Left lung (tissue), 10 donors: ENCODE results near the gene MARF1. TPM values are rescaled to one million over a fixed set of nuclear protein-coding genes. Genes with fewer than 3 reads are reported as not detected.
A peak's percentile ranks its signal among the peaks of the same experiment; 100 is the strongest.

Source experiments
- ATAC-seq: fragments of 200-7000 bp; cut with Tn5 transposase; one replicate; pipeline ENCODE4 v1.9.1; 2020; ENCODE audit warnings: moderate library complexity
- DNase-seq, 4 donors: peaks; one replicate each; pipeline ENCODE4 v3.0.0-alpha.2; 2013 to 2020
- H3K27ac ChIP-seq, 2 donors: fragments of 200-600 bp; sonication (generic) in 1 of 2; one replicate each; pipeline versions ENCODE4 v1.5.0 to v1.8.0; 2020 to 2021
- H3K27me3 ChIP-seq, 2 donors: fragments of 200-600 bp; sonication (generic) in 1 of 2; one replicate each; pipeline versions ENCODE4 v1.5.0 to v1.8.0; 2020 to 2021
- H3K36me3 ChIP-seq, 2 donors: fragments of 200-600 bp; sonication (generic) in 1 of 2; one replicate each; pipeline versions ENCODE4 v1.5.0 to v1.8.0; 2020 to 2021
- H3K4me1 ChIP-seq, 2 donors: fragments of 200-600 bp; one replicate each; pipeline ENCODE4 v1.8.0; 2021
- H3K4me3 ChIP-seq, 2 donors: fragments of 200-600 bp; sonication (generic) in 1 of 2; one replicate each; pipeline versions ENCODE4 v1.5.0 to v1.8.0; 2020 to 2021; ENCODE audit warnings: mild to moderate bottlenecking in 1 of 2
- H3K9me3 ChIP-seq, 2 donors: fragments of 200-600 bp; sonication (generic) in 1 of 2; one replicate each; pipeline versions ENCODE4 v1.5.0 to v1.8.0; 2020 to 2021
- CTCF ChIP-seq, 2 donors: fragments of 200-600 bp; sonication (generic) in 1 of 2; IDR thresholded peaks; one replicate each; pipeline versions ENCODE4 v1.5.0 to v1.8.0; 2021; ENCODE audit warnings: antibody characterized with exemption in 2 of 2
- intact Hi-C, 2 donors: fragments of 100-400 bp; cut with DNase I; formaldehyde crosslinking; loops; one replicate each; pipeline versions ENCODE4 v1.11.2 to v1.14.2; 2022
- polyA plus RNA-seq, 6 donors: library from polyadenylated mRNA; unstranded; fragments of 120-200 nt; gene quantifications; one replicate each; pipeline ENCODE4 v1.2.1, GENCODE V29; 2013; ENCODE audit not compliant: insufficient read length in 6 of 6
- total RNA-seq, 2 donors: library from RNA; stranded (reverse); fragmentation: NEBNext Ultra II Directional; extraction: Animal tissue kit (Norgen Biotek cat#: 25700); gene quantifications; one replicate each; pipeline ENCODE4 v1.2.1, GENCODE V29; 2021
- donor health status: DM: no; HTN: yes; CAD: no.
- donor health status: DM: no; HTN: no; CAD: no.

The MARF1 gene
- total and polyA plus RNA-seq, 8 donors, result 60.1 to 86.1 (median 71.0) TPM

GRCh38 chr16:15597822-15598647, 44.9 kb downstream of the MARF1 start:
- no peak for ATAC-seq
- Histone ChIP-seq H3K27ac (no peak overlapping the region), H3K36me3 (peaks cover 4 to 78% of the 10 kb centered on the region in 2 donors), H3K4me1 (peaks cover 0 to 17% of the 10 kb centered on the region in 2 donors), H3K4me3 (no peak overlapping the region), H3K9me3 (no peaks in the 10 kb centered on the region), H3K27me3 (no peaks in the 10 kb centered on the region)
- no peak for TF ChIP-seq CTCF (IDR thresholded peaks at IDR 0.05)
- intact Hi-C loops, result no loop called here
- no peak for DNase-seq

GRCh38 chr16:15597135-15597534, 45.8 kb downstream of the MARF1 start:
- intact Hi-C loops, result no loop called here
- H3K36me3 ChIP-seq, result peaks cover 4 to 71% of the 10 kb centered on the region in 2 donors
- ATAC-seq (no peak), DNase-seq (no peak)
- TF ChIP-seq CTCF (IDR thresholded peaks at IDR 0.05), result no peak
- peaks cover 0 to 24% of the 10 kb centered on the region in 2 donors for H3K4me1 ChIP-seq
- H3K27me3 ChIP-seq, result no peaks in the 10 kb centered on the region
- no peaks in the 10 kb centered on the region for H3K9me3 ChIP-seq
- no peak overlapping the region for H3K4me3 ChIP-seq
- peak overlapping the region in 1 of 2 donors; percentile 8 for H3K27ac ChIP-seq

- Histone ChIP-seq H3K27me3 (no peaks in the 10 kb centered on the region), H3K9me3 (no peaks in the 10 kb centered on the region), H3K27ac (peak overlapping the region in 1 of 2 donors; percentile 70), H3K4me1 (peaks cover 5 to 46% of the 10 kb centered on the region in 2 donors), H3K36me3 (peaks cover 0 to 48% of the 10 kb centered on the region in 2 donors), H3K4me3 (no peak overlapping the region)
- ATAC-seq, result no peak
- TF ChIP-seq CTCF (IDR thresholded peaks at IDR 0.05), result no peak
- intact Hi-C loops, result no loop called here
- DNase-seq, result no peak
Observed at GRCh38 chr16:15594711-15595320, 48.1 kb downstream of the MARF1 start.

- ATAC-seq (no peak), DNase-seq (peak in 1 of 4 donors; percentile 60)
- Histone ChIP-seq H3K27ac (peak overlapping the region in 1 of 2 donors; percentile 99), H3K4me3 (no peak overlapping the region), H3K4me1 (peaks cover 5 to 62% of the 10 kb centered on the region in 2 donors), H3K9me3 (no peaks in the 10 kb centered on the region), H3K36me3 (peaks cover 0 to 36% of the 10 kb centered on the region in 2 donors), H3K27me3 (no peaks in the 10 kb centered on the region)
- intact Hi-C loops, result no loop called here
- no peak for TF ChIP-seq CTCF (IDR thresholded peaks at IDR 0.05)
Observed at GRCh38 chr16:15593235-15593634, 49.7 kb downstream of the MARF1 start.

- Histone ChIP-seq H3K36me3 (peaks cover 0 to 31% of the 10 kb centered on the region in 2 donors), H3K4me3 (no peak overlapping the region), H3K27me3 (no peaks in the 10 kb centered on the region), H3K9me3 (no peaks in the 10 kb centered on the region), H3K4me1 (peaks cover 5 to 62% of the 10 kb centered on the region in 2 donors), H3K27ac (peak overlapping the region in 1 of 2 donors; percentile 99)
- DNase-seq (no peak), ATAC-seq (no peak)
- TF ChIP-seq CTCF (IDR thresholded peaks at IDR 0.05), result no peak
- intact Hi-C loops, result no loop called here
Observed at GRCh38 chr16:15592324-15592723, 50.6 kb downstream of the MARF1 start.
